GM18873 (cell line): Measurements from ENCODE around the gene CTNND2.

ENCODE experiments used
- ATAC-seq: cut with Tn5 transposase; IDR thresholded peaks from one replicate; pipeline ENCODE4 v1.9.1; 2021; ENCODE audit warnings: mild to moderate bottlenecking, moderate library complexity, moderate number of reproducible peaks; ENCODE audit not compliant: unreplicated experiment, low FRiP score

Gene CTNND2

DNA sequence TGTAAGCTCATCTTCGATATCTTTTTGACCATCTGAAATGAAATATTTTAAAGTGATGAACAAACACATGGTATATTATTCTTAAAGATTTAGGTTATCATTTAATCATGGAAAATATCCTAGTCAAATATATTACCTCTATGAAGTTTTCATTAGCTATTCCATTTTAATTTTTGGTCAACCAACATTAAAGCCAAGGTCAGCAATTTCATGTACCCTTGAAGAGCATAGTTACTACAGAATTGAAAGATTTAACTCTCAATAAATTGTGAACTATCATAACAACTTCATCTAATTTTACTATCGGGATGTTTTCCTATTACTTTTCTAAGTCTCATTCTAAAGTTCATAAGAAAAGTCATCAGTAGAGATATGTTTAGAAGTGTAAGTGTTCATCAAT is 492.6 kb downstream of the CTNND2 start:
- no peak for ATAC-seq

DNA sequence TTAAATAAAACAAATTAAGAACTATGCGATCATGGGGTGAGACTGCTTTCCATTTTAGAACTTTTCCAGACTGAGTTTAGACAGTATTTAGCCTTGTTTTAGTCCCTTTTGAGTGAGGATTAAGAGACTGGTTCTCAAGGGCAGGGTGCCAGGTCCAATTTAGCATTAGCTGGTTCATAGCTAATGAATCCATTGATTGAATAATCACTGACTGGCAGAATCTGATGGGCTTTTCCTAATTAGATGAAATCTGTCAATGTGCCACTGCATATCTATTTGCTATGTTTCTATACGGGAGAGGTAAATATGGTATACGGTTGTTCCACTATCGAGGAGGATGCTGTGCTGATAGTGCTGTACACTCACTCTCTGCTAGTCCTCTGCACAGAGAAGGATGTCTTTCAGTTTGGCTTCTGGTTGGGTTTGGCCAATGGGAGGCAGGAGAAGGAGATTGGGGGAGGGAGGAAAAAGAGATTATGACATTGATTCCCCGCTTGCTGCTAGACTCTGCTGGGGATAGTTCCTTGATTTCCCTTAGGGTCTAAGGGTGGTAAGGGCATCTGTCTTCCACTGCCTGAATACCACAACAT is 496.6 kb downstream of the CTNND2 start:
- no peak for ATAC-seq

GRCh38 chr5:11400316-11400715 is 503.9 kb downstream of the CTNND2 start:
- no peak for ATAC-seq

DNA sequence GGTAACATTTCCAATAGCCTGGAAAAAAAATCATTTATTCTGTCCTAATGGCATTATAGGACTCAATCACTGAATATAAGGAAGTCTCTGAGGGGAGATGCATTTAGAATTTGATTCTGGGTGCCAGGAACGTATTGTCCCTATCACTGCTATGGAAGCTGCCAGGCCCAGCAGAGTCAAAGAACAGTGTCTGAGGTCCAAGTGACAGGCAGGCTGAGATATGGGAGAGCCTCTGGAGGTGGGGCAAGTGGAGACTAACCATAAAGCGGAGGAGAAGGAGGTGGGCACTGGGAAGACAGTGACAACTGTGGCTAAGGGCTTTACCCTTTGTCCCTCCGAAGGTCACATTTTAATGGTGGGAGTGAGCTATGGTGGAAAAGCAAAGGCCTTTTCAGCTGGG is 505.5 kb downstream of the CTNND2 start:
- no peak for ATAC-seq

GRCh38 chr5:11397549-11397948 is 506.7 kb downstream of the CTNND2 start:
- ATAC-seq, result no peak

GRCh38 chr5:11396917-11397316 is 507.3 kb downstream of the CTNND2 start:
- ATAC-seq, result no peak

- no peak for ATAC-seq
Measured at GRCh38 chr5:11394933-11395332, 509.3 kb downstream of the CTNND2 start.

GRCh38 chr5:11390291-11390767 is 513.9 kb downstream of the CTNND2 start:
- ATAC-seq, result no peak

GRCh38 chr5:11387382-11387781 is 516.9 kb downstream of the CTNND2 start:
- ATAC-seq, result no peak

GRCh38 chr5:11386398-11386797 is 517.8 kb downstream of the CTNND2 start:
- no peak for ATAC-seq

- no peak for ATAC-seq
Measured at GRCh38 chr5:11385901-11386293, 518.3 kb downstream of the CTNND2 start.

- no peak for ATAC-seq
Measured at GRCh38 chr5:11385251-11385900, 518.9 kb downstream of the CTNND2 start.

DNA sequence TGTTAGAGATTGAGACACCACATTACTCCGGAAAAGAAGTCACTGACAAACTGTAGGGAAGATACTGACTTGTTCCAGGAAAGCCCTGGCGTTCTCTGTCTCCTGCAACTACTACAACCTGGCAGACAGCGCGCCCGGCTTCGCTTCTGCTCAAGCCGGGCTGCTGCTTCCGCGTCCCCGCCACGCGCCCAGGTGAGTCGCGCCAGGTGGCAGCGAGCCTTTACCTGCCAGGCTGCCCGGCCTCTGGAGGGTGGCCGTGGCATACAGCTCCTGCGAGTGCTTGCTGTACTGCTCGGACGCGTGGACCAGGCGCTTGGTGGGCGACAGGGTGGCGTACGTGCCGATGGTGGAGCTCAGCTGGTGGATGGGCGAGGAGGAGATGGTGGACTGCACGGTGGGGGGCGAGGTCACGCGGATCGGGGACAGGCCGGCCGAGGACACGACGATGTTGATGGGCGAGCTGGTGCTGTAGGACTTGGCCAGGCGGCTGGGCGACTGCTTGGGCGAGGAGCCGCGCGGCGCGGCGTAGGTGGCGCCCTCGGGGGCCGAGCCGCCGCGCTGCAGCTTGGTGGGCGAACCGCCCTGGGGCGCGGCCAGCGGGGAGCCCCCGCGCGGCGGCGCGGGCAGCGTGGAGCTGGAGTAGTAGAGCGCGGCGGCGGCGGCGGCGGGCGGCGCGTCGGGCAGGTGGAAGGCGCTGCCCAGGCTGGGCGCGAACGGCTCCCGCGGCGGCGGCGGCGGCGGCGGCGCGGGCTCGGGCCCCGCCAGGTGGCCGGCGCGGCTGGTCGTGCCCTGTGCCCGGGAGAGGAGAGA is 519.6 kb downstream of the CTNND2 start:
- ATAC-seq, result no peak

GRCh38 chr5:11383506-11384095 is 520.6 kb downstream of the CTNND2 start:
- ATAC-seq, result no peak

GRCh38 chr5:11378461-11378860 is 525.8 kb downstream of the CTNND2 start:
- no peak for ATAC-seq

DNA sequence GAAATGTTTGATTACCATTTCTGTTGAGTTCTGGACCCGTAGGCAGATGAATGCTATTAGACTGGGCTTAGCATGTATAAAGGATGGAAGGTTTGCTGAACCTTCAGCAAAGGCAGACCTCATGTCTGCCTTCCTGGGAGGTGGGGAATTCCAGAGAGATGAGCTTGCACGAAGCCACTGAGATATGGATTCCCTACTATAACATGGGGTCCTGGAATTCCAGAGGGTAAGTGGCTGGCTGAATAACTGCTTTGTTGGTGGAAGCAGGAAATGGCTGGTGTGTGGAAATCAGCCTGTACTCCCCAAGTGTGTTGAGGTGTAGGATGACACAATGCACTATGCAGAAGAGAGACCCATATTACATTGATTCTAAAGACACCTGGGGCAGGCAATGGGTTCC is 526.4 kb downstream of the CTNND2 start:
- ATAC-seq, result no peak

DNA sequence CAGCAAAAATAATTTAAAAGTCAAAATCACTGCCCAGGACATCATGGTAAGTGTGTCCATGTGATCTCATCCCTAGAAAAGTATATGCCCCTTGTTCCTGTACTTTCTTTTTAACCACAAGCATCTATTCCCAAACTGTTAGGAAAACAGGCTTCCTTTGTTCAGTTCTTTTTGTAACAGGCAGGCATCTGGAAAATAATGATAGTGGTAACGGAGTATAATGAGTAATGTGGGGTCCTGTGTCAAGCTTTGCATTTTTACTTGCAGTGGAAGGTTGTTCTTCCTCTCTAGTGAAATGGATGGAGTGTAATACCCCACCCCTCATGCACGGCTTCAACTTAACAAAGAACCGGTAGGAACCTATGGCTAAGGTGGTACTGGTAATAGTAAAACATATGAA is 532.1 kb downstream of the CTNND2 start:
- ATAC-seq, result no peak

- no peak for ATAC-seq
Measured at GRCh38 chr5:11371021-11371420, 533.2 kb downstream of the CTNND2 start.

GRCh38 chr5:11364531-11364930 is 539.7 kb downstream of the CTNND2 start:
- ATAC-seq, result no peak

DNA sequence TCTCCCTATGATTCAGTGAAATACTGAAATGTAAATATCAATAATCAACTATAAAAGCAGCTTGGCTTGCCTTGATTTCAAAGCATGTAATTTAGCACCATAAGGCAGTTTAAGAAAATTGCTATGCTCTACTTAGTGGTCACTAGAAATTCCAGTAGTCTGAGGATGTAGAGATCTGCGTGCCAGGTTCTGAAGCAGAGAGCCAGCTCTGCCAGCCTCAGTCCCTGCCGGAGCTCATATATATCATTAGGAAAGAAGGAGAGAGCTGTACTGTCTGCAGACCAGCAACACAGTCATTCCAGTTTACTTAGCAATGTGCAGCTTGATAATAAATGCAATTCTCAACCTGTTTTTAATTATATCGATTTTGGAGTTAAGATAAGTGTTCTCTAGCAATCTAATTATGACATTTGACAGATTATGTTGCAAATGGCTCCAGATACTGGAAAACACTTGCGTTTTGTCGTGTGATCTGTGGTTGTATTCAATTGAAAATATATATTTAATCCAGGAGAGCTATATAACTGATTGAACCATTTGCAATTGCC is 540.5 kb downstream of the CTNND2 start:
- no peak for ATAC-seq

DNA sequence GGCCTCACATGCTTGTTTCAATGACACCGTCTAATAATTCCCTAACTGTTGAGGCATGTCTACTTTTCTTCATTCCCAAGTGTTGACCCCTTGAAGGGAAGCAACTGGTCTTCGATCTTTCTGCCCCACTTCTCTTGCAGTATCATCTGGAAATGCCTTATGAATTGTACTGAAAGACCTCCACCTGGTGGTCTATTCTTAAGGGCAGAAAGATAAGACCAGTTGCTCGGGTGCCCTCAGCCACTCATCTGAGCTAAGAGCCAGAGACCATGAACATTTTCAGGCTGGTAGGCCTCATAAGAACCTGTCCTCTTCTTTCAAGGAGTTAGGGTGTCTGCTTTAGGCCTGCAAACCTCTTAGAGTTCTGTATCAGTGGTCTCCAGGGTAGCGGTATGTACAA is 542.5 kb downstream of the CTNND2 start:
- no peak for ATAC-seq
